Hepatic stellate cell (primary cell): Measurements from ENCODE around the gene CFC1.
"Not testable (repeated sequence)": the region's sequence is repeated elsewhere in the genome, so short reads cannot be mapped to it uniquely, and the experiment has no call there.

ENCODE experiments used
- DNase-seq: peaks from one replicate; pipeline ENCODE4 v3.0.0; 2011; ENCODE audit warnings: low spot score

Gene CFC1

DNA sequence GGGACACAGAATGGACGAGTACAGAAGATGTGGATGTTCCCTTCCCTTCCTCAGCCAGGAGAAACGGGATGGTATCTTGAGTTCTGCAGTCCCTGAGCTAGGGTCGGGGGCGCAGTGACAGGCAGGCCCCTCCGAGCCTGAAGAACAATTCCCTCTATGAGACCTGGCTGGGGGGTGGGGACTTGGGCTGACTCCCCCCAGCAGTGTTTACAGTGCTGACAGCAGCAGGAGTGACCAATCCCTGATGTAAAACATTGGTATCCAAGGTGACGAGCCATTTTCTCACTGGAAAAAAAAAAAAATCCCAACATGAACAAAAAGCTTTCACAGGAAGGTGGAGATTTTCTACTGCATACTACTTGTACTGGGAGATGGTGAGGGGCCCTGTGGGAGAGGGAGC, at the start of gene CFC1:
TSS of gene CFC1 (minus strand) at position 183 of the 400 bp plus-strand sequence. CDS start 288 bp downstream, outside the sequence.
- DNase-seq, result not testable (repeated sequence)

- not testable (repeated sequence) for DNase-seq
These were observed 42.3 kb upstream of the CFC1 start for GRCh38 chr2:130641688-130642087.

DNA sequence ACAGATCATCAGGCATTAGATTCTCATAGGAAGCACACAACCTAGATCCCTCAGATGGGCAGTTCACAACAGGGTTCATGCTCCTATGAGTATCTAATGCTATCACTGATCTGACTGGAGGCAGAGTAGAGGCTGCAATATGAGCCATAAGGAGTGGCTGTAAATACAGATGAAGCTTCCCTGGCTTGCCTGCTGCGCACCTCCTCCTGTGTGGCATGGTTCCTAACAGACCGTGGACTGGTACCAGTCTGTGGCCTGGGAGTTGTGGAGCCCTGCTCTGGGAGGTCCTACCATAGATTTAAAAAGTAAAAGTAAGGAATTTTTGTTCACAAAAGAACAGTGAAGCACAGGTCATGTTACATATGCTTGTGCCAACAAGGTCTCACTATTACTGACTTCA, 39.6 kb upstream of the CFC1 start:
- not testable (repeated sequence) for DNase-seq

DNA sequence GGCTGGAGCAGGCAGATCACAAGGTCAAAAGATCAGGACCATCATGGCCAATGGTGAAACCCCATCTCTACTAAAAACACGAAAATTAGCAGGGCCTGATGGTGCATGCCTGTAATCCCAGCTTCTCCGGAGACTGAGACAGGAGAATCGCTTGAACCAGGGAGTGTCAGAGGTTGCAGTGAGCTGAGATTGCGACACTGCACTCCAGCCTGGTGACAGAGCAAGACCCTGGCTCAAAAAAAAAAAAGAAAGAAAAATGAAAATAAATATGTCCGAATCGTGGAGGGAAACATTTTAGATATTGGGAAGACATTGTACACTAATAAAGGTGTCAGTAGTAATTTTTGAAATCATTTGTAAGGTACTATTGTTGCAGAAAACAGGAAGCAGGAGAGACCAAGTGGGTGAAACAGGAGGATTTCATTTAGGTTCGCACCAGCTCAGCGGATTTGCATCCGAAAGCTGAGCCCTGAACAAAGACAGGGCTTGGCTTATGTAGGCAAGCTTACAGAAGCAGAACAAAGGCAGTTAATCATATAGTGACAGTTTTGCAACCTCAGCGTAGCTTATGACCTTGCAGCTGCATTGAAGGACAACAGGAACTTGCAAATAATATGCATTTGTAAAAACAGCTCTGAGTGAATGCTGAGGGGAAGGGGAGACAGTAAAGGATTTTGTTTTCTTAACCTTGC, 29.6 kb upstream of the CFC1 start:
- not testable (repeated sequence) for DNase-seq

DNA sequence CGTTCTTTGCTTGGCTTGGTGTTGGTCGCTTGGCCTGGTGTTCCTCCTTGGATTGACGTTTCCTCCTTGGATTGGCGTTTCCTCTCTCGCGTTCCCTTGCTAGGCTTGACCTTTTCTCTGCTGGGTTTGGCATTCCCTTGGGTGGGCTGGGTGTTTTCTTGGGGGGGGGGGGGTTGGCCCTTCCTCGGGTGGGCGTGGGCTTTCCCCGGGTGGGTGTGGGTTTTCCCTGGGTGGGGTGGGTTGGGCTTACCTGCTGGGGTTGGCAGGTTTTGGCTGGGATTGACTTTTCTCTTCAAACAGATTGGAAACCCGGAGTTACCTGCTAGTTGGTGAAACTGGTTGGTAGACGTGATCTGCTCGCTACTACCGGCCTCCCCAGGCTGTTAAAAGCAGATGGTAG, 11.8 kb upstream of the CFC1 start, which contains the start of gene POTEJ:
TSS of gene POTEJ (plus strand) at position 301 of the 400 bp plus-strand sequence. CDS start at position 394, 93 bp downstream.
- not testable (repeated sequence) for DNase-seq

DNA sequence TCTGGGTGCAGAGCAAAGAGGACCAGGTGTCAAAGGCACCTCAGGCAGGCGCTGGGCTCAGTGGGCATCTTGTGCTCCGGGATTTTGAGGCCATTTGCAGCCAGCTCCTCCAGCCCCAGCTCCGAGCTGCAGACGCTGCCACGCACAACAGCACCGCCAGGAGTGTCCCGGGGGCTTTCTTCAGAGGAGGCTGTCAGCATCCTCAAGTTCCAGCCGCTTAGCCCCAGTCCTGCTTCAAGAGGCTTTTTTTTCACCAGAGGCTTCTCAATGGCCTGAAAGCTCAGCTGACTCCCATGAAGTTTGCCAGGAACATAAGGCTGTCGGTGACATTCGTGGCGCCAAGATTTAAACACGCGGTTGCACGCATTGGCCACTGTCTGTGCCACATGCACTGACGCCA, 11.1 kb upstream of the CFC1 start:
- not testable (repeated sequence) for DNase-seq

DNA sequence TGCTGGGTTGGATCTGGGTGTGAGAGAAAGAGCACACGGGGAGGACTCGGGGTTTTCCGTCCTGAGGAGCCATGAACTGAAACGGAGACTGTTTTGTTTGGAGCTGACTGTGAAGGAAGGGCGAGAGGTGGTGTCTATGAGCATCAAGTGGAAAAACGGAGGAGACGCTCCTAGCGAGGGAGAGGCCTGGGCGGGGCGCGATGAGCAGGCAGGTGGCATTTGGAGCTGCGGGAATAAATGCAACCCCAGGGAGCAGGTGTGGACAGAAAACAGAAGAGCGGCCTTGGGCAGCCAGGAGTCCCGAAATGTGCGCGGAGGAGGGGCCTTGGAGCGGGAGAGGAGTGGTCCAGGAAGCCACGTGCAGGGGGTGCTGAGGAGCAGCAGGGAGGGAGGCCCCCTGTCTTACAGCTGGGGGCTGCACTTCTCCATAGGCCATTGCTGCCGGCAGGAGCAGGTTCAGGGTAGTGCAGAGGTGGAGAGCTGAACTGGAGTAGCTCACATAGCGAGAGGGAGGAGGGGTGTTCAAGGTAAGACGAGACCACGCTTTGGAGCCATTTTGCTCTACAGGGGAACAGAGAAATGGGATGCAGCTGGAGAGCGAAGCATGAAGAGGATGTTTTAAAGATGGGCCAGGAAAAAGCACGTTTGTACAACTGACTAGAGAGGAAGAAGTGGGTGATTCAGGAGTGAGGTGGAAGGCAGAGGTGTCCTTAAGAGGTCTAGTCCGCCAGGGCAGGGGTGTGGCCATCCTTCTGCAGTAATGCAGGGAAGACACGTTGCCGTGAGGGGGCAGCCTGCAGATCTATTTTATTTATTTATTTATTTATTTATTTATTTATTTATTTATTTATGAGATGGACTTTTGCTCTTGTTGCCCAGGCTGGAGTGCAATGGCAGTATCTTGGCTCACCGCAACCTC, 9.9 kb upstream of the CFC1 start:
- not testable (repeated sequence) for DNase-seq

- not testable (repeated sequence) for DNase-seq
These were observed 9.1 kb upstream of the CFC1 start for GRCh38 chr2:130608276-130609001.

DNA sequence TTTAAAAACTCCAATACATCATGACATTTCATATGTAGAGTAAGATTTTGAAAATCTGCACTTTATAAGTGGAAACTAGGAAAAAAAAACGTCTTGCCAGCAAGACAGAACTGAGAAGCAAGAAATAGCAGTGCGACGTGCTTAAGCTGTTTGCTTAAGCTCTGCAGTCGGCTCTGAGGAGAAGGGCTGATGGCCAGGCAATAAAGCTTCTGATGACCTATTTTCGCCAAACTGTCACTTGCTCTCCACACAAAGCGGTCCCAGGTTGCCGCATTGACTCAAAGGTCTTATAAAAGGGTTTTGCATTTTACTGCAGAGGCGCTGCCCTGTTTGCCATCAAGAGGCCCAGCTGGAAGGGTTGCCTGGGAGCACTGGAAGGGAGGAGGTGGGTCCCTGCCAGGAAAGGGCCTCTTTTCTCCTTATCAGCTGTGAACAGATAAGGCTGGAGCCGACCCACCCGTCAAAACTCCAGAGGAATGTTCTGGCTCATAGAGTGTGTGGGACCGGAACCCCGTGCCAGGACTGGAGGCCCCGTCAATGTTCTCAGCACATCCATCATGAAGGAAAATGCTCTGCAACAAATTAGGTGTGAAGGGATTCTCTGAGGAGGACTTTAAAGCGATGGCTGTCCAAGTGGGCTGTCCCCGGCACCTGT, 2.4 kb upstream of the CFC1 start:
- not testable (repeated sequence) for DNase-seq

GRCh38 chr2:130599926-130600325, 551 bp upstream of the CFC1 start:
- not testable (repeated sequence) for DNase-seq

GRCh38 chr2:130598463-130598862, 912 bp downstream of the CFC1 start:
- not testable (repeated sequence) for DNase-seq

- DNase-seq, result not testable (repeated sequence)
These were observed 1.4 kb downstream of the CFC1 start for GRCh38 chr2:130597994-130598393.

- not testable (repeated sequence) for DNase-seq
These were observed 2.6 kb downstream of the CFC1 start for GRCh38 chr2:130596757-130597156.

DNA sequence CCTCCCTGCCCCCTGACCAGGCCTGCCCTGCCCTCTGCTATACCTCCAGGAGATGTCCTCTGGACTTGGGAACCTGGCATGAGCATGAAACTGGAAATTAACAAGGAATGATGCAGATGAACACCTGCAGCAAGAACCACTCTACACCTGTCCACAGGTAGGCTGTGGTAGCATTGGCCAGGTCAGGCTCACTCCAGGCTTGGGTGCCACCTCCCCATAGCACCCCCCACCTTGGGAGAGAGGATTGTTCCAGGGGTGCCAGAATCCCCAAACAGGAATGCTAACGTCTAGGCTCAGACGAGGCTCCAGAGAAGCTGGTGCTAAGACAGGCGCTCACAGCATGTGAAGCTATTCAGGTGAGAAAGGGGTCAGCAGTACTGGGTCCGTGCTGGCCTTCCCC, 5.4 kb downstream of the CFC1 start:
- DNase-seq, result not testable (repeated sequence)

DNA sequence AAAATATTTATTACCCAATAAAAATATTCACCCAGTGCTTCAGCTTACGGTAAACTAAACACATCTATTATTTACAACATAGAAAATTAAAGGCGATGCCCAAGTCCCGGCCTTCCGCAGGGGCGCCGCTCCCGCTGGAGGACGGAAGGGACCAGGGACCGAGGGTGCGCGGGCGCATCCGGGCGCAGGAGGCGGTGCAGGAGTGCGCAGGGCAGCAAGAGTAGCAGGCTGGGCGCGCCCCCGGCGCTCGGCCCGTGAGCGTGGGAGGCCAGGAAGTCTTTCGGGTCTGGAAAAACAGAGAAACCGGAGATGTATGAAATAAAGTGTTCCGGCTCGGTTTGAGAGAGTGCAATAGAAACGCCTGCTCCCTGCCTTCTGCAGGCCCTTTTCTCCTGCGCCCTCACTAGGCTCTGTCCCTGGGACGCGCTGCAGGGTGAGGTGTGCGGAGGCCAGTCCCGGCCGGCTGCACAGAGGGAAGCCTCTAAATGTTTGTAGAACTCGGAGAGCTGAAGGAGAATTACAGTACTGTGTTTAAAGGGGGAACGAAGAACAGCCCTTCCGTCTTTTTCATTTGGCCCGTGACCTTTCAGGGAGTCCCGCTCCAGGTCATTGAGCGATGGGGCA, 6.5 kb downstream of the CFC1 start:
- DNase-seq, result not testable (repeated sequence)

DNA sequence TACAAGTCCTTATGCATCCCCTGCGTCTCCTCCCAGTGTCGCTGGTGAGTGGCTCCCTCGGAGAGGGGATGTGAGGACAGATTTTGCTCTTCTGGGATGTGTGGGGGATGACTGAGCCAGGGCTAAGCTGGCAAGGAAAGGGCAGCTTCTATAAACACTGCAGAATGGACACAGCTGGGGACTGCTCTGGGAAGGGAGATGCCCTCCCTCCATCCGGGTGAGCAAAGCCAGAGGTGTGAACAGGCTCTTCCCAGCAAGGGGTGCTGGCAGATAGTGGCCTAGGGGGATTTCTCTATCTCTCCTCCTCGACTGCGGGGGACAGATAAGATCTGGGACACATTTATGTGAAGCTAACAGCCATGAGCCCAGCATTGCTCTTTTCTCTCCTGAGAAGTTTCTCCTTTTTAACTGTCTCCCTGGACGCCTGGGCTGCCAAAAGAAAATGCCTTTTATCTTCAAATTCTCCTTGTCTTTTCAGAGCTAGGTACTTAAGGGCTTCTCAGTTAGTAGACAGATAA, 8.5 kb downstream of the CFC1 start:
- DNase-seq, result not testable (repeated sequence)

DNA sequence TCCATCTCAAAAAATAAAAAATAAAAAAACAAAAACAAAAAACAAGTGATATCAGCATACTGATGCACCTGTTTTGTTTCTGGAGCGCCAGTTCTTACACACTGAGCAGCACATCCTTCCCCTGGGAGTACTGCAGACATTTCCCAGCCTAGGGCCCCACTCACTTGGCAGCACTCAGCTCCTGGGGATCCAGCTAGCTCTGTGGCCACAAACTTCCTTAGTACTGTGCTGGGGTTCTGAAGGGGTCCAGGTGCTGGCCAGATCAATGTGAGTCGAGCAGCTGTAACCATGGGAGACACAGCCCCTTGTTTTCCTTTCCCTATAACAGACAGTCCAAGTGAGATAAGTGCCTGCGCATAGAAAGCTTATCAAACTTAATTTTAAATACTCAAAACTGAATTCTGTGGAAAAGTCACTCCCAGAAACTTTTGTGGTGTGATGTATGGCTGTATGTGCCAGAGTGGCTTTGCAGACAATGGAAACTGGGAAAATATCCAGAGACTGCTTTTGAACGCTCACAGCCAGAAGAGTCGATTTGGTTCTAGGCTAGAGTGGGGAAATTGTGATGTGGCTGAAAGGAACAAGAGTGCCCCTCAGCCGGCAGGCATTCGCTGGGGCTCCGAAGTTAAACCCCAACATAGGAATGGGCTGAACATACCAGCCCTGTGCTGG, 9.1 kb downstream of the CFC1 start:
- not testable (repeated sequence) for DNase-seq

DNA sequence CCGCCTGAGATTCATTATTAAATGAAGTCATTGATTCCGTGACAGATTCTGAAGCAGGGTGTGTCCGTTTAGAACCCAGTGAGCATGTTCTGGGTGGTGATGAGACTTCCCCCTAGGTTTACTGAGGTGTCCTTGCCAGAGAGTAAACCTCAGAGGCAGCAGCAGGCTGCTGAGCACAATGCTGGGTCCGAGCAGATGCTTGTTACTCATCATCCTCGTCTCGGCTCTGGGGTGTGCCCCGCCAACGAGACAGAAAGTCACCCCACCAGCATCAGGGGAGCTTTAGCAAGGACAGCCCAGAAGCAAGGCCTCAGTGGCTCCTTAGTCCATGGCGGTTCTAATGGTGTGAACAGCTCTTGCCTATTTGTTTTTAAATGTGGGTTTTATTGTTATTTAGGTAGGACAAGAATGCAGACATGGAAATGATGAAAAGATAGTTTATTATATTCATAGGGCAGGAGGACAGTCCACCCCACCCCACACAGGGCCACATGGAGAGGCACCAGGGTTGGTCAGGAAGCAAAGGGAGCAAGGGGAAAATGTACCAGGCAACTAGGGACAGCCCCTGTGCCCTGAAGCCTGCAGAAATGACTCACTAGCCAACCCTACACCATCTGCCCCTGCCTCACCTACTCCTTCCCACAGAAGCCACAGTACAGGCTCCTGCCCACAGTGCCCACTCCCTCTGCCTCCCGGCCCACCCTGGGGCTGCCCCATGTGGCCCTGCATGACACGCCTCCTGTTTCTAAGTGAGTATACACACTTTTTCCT, 10.5 kb downstream of the CFC1 start:
- not testable (repeated sequence) for DNase-seq

DNA sequence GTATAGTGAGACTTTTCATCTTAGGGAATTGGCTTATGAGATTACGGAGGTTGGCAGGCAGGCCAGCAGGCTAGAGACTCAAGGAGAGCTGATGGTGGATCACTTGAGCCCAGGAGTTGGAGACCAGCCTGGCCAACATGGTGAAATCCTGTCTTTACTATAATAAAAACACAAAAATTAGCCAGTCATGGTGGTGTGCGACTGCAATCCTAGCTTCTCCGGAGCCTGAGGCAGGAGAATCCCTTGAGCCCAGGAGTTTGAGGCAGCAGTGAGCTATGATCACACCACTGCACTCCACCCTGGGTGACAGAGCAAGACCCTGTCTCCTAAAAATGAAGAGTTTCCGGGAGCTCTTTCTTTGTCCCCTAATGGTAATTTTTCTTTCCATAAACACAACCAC, 14.6 kb downstream of the CFC1 start:
- not testable (repeated sequence) for DNase-seq
